ENCODE results near the gene PDLIM7.
A peak's percentile ranks its signal among the peaks of the same experiment; 100 is the strongest.

Gene PDLIM7

GRCh38 chr5:177507596-177508220, 10.3 kb upstream of the PDLIM7 start:
- DNase-seq (ENCODE audit: low spot score) = no peak

- DNase-seq (ENCODE audit: low spot score) = no peak
Observed at GRCh38 chr5:177507165-177507564, 9.8 kb upstream of the PDLIM7 start.

DNA sequence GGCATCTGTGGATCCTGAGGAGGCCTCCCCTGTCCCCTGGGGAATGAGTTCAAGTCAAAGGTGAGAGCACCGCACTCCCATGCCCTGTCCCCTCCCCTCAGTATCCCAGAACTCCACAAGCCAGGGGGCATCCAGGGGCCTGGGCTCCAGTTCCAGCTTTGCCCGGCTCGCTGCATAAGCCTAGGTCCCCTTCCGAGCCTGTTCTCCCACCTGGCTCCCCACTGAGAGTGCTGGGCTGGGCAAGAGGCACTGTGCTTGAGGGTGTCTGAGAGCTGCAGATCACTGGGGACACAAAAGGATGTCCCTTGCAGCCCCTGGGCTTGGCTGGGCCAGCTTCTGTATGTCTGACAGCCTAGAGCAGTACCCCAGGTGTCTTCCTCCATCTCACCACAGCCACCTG, 7.7 kb upstream of the PDLIM7 start:
- DNase-seq (ENCODE audit: low spot score) = no peak

DNA sequence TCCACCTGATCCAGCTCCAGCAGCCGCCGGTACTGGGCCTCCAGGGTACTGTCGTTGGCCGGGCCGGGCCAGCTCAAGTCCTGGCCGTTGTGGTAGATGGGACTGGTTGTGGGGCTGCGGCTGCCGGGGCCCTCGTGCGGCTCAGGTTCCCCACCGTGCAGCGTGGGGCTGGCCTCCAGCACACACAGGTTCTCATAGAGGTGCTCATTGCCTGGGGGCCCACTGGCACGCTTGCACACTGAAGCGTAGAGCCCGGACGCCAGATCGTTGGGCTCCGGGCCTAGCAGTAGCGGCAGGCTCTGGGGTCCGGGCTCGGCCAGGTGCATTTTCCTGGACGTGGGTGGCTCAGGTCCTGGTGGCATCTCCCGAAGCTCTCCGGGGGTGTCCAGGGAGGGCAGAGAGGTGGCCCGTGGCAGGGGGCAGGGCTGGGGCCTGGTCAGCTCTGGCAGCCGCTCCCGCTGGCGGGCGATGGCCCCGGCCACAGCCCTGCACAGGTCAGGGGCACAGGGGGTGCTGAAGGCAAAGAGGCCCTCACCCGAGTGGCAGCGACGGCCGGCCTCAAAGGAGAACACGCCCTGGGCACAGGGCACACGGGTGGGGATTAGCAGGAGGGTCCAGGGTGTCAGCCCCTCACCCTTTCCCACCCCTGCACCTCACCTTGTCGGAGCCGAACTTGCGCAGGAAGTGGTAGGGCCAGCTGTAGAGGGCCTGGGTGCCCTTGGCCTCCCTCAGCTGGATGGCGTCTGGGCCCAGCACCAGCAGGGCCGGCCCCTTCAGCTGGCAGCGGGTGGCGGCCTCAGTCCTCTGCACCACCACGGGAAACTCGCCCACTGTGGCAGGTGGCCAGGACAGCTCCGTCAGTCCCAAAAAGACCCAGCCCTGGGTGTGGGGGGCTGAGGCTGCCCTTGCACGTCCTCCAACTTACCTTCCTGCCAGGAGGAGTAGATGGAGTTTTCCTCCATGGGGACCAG, 7.0 kb upstream of the PDLIM7 start:
- no peak for DNase-seq (ENCODE audit: low spot score)

DNA sequence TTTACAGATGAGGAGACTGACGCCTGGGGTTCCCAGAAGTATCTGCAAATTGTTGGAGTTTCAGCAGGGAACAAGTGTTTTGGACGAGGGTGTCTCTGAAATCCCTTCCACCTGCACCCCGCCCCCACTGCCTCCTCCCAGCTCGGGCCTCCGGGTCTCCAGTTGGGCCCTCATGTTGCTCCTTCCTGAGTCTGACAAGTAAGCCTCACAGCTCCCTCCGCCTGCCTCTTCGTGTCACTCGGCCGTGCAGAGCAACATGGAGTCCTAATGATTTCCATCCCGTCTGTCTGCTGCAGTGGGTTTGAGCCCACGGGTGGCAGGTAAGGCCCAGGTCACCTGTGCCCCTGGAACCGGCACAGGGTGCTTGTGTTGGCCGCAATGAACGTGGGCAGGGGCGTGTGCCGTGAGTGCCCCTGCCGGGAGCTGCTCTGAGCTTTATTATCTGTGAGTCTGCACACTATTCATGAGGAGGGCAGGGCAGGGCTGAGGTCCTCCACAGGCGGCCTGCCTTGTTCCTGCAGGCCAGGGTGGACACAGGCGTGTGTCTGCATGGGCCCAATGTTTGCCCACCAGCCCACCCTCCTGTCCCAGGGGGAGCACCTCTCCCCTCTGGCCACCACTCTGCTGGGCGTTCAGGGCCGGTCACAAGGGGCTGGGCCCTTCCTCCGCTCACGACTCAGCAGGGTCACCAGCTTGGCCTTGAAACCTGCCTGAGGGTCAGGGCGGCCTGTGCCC, 6.1 kb upstream of the PDLIM7 start:
- DNase-seq (ENCODE audit: low spot score) = no peak

DNA sequence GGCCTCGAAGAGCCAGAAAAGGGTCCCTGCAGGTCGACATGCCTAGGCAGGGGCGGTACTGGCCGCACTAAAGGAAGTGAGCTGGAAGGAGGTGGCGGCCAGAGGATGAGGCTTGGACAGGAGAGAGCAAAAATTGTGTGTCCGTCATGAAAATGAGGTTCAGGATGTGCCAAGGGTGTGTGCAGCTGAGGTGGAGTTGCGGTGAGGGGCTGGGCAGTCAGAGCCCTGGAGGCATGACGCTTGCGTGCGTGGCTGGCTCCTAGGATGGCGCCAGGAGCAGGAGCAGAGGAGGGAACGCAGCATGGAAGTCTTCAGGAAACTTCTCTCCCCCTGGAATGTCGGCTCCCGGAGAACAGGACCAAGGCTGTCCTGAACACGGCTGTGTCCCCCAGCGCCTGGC, 5.5 kb upstream of the PDLIM7 start:
- DNase-seq (ENCODE audit: low spot score) = no peak

DNA sequence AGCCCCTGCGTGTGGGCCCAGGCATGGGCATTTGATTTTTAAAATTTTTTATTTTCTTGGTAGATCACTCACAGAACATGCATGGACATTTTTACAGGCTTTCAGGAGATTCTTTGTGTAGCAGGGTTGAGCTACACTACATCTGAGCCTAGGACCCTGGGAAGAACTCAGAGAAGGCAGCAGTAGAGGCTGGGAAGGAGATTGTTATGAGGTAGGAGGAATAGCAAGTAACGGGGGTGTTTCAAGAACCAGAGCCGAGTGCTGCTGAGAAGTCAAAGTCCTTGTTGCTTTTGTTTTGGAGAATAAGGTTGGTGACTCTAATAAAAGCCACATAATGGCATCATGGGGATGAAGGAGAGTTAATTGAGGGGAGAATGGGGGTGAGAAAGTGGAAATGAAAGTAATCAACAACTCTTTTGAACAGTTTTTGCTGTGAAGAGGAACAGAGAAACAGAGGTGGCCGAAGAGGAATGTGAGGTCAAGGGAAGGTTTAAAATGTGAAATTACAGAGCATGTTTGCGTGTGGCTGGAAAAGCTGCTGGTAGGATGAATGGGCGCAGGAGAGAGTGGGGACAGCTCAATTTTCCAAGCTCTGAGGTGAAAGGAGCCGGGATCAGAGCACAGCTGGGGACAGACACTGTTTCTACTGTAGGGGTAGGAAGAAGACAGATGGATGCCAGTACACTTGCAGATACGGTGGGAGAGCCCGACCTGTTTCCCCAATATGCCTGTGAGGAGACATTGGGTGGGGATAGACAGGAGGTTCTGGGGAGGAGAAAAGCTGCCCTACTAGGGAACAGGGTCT, 4.7 kb upstream of the PDLIM7 start:
- no peak for DNase-seq (ENCODE audit: low spot score)

- DNase-seq (ENCODE audit: low spot score) = peak; percentile 82
Observed at GRCh38 chr5:177500685-177501522, 3.5 kb upstream of the PDLIM7 start.

DNA sequence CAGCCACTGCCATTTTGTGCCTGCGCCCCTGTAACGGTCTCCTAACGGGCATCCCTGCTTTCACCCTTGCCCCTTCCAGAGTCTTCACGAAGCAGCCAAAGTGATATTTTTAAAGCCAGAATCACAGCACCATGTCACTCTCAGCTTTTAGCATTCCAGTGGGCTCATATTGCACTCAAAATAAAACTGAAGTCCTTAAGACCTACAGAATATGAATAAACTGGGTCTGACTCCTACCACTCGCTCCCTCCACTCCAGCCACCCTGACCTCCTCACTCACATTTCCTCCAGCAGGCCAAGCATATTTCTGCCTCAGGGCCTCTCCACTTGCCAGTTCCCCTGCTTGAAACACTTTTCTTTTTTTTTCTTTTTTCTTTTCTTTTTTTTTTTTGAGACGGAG, 2.4 kb upstream of the PDLIM7 start:
- DNase-seq (ENCODE audit: low spot score) = no peak

GRCh38 chr5:177498013-177498787, 796 bp upstream of the PDLIM7 start:
- no peak for DNase-seq (ENCODE audit: low spot score)

DNA sequence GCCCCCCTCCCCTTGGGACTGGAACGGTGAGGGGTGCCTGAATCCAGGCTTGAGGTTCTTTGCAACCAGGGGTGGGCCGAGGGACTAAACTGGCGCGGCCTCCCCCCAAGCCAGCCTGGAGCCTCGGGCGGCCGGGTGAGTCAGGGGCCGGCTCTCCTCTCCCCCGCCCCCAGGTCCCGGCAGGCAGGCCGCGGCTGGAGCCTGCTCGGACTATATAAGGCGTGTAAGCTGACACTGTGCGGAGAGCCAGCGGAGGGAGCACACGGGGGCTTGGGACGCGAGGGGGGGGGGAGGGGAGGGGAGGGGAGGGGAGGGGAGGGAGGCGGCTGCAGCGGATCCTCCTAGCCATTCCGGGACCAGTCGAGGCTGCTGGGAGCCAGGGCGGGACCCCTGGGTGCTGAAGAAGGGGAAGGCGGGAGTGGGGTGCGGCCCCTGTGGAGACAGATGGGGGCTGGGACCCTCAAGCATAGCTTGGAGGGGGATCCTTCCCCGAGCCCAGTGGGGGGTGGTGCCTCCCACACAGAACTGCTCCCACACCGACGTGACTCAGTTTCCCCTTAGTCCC, 595 bp downstream of the PDLIM7 start:
- no peak for DNase-seq (ENCODE audit: low spot score)

GRCh38 chr5:177496070-177496726, 1.2 kb downstream of the PDLIM7 start:
- DNase-seq (ENCODE audit: low spot score) = no peak

DNA sequence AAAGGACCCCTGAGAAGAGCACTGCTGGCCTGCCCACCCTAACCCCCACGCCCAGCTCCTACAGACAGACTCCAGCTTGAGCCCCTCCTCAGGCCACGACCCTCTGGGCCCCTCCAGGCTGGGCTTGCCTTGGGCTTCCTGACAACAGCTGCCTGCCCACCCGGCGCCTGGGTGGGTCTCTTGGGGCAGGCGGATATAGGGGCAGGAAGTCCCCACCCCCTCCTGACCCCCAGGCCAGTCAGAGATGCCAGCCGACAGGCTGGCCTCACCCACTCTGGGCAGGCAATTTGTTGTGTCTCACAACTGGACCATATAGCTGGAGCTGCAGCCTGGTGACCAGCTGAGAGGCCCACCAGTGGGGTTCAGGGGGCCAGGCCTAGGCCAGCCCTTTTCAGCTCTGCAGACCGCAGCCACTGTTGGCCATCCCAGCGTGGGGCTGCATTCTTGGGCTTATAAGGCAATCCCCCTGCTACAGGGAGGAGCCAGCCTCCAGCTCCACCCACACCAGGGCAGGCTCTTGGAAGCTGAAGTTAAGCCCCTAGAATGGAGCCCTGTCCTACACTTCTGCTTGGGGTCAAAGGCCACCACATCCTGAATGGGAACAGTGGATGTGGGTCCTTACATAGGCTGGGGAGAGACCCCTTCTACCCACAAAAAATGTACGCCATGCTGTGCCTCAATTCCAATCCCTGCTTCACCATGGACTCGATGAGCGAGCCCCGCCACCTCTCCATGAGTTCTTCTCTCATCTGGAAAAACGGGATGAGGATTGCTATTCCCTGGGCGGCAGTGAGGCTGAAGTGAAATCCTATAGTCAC, 2.0 kb downstream of the PDLIM7 start:
- no peak for DNase-seq (ENCODE audit: low spot score)

DNA sequence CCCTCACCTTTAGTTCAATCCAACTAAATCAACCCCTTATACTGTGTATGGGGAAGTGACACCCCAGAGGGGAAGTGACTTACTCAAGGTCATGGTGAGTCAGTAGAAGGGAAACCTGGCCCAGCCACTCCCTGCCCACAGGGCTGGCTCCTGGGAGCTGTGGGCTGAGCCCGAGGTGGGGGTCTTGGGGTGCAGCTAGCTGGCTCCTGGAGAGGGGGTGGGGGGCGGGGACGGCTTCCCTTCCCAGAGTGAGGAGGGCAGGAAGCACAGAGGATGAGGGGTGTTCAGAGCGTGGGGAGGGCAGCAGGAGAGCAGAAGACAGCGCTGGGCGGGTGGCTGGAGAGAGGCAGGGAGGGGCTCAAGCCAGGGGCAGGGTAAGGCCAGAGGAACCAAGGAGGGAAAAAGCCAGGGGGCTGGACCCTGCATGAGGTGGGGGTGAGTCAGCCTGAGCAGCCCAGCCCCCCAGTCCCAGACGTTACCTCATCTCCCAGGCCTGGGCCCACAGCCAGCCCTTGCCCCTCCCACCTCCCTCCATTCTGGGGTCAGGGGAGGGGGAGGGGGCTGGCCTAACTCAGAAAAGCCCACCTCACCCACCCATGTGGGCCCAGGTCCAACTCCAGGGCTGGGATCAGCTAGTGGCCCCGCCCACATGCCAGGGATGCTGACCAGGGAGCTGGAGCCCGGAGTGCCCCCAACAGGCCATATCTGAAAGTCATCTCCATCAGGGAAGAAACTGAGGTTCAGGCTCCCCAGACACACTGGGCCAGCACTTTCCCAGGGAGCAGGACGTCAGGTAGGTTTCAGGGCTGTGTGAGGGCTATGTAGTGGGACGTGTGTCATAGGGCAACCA, 2.8 kb downstream of the PDLIM7 start:
- DNase-seq (ENCODE audit: low spot score) = peak; percentile 38

DNA sequence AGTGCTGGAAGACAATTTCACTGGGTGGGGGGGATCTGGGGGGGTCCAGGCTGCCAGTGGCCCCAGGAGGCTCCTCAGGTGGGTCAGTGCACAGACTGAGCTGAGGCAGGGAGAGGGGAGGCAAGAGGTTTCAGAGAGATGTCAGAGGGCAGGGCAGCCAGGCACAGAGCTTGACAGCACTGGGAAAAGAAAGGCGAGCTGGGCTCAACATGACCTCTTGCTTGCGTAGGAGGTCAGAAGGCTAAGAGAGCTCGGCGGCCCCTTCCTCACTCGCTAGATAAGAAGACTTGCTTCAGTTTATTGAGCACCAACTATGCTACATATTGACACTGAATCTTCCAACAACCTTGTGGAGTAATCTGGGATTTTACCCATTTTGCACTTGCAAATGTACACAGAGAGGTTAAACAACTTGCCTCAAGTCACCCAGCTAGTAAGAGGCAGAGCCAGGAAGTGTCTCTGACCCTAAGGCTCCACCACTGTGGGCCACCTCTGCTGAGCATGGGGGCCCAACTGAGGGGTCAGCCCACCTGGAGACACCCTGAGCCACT, 3.5 kb downstream of the PDLIM7 start:
- no peak for DNase-seq (ENCODE audit: low spot score)

GRCh38 chr5:177492841-177493240, 4.6 kb downstream of the PDLIM7 start:
- no peak for DNase-seq (ENCODE audit: low spot score)
